ENCODE results near the gene NINJ1.

GRCh38 chr9:93168581-93168980, 34.5 kb upstream of the NINJ1 start:
- no peak for TF ChIP-seq CTCF (IDR thresholded peaks at IDR 0.05; ENCODE audit: insufficient read depth, low read length, poor library complexity, severe bottlenecking)
- TF ChIP-seq EZH2phosphoT487 (conservative IDR thresholded peaks at IDR 0.05; ENCODE audit: low read length) = no peak

Data from SU-DHL-6 (cell line).